ENCODE data around the gene ACSF2.
"Not testable (repeated sequence)": the region's sequence is repeated elsewhere in the genome, so short reads cannot be mapped to it uniquely, and the experiment has no call there.

Gene ACSF2

DNA sequence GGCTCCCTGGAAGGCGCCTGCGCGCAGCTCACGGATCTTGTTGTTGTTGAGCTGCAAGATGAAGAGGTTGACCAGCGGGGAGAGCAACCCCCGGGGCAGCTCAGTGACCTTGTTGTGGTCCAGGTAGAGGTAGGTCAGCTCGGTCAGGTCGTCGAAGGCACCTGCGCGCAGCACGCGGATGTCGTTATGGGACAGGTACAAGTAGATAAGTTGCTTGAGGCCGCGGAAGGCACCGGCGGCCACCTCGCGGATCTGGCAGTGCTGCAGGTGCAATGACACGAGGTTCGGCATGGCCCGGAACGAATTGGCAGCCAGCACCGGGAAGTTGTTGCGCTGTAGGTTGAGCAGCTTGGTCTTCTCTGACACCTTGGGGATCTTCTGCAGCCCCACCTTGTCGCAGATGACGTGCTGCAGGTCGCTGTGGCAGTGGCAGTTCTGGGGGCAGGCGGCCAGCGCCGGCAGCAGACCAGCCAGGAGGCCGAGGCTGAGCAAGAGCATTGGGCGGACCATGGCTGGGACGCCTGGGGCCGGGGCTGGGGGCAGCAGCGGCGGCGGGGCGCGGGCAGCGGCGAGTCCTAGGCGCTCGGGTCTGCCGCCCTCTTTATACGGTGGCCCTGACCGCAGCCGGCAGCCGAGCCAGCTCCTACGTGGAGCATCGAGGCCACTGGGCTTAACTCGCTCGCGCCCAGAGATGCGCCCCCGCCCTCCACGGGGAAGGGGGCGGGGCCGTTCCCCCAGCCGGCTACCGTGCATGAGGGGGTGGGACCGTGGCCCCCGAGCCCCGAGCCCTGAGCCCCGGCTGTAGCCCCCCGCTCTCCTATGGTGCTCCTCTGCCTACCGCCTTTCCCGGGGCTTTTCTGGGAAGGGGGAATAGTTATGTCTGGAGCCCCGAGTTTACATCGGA, 42.5 kb downstream of the ACSF2 start, which contains the start of gene CHAD:
CHAD (minus strand) TSS at position 577 of the 904 bp plus-strand sequence; CDS start at position 510, 67 bp downstream.
- Mint-ChIP-seq H3K9me3 (no peaks in the 10 kb centered on the region), H3K27me3 (peaks cover 18 to 26% of the 10 kb centered on the region in 2 donors), H3K36me3 (peaks cover 6 to 17% of the 10 kb centered on the region in 2 donors), H3K4me3 (peak within 1 kb of the TSS; percentile 47 to 58), H3K4me1 (peaks cover 11 to 12% of the 10 kb centered on the region in 2 donors), H3K27ac (peak within 1 kb of the TSS; percentile 76)
- peak; percentile 44 to 62 for ATAC-seq (replicated peaks)
- no peak for DNase-seq

DNA sequence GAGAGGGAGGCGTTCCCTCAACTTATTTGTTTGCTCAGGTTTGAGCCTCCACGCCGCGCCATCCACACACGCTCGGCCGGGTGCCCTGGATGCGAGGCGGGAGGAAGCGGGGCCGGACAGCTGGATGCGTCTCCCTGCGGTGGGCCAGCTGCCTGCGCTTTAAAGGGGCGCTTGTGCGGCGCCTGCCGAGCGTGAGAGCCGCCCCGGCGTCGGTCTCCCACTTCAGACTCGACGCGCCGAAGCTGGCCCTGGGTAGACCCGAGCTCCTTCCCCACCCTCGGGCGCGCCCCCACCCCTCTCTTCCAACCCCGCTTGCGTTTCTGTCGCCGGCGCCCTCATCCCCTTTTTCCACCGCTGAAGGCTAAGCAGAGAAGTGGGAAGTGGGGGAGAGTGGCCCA, 43.2 kb downstream of the ACSF2 start:
- no peak overlapping the region for H3K27ac Mint-ChIP-seq
- H3K9me3 Mint-ChIP-seq, result no peaks in the 10 kb centered on the region
- ATAC-seq (replicated peaks) (peak; percentile 14 to 37), DNase-seq (no peak)
- H3K27me3 Mint-ChIP-seq, result peaks cover 18 to 26% of the 10 kb centered on the region in 2 donors
- peaks cover 11 to 12% of the 10 kb centered on the region in 2 donors for H3K4me1 Mint-ChIP-seq
- H3K36me3 Mint-ChIP-seq, result peaks cover 8 to 22% of the 10 kb centered on the region in 2 donors
- peak overlapping the region; percentile 47 to 56 for H3K4me3 Mint-ChIP-seq

DNA sequence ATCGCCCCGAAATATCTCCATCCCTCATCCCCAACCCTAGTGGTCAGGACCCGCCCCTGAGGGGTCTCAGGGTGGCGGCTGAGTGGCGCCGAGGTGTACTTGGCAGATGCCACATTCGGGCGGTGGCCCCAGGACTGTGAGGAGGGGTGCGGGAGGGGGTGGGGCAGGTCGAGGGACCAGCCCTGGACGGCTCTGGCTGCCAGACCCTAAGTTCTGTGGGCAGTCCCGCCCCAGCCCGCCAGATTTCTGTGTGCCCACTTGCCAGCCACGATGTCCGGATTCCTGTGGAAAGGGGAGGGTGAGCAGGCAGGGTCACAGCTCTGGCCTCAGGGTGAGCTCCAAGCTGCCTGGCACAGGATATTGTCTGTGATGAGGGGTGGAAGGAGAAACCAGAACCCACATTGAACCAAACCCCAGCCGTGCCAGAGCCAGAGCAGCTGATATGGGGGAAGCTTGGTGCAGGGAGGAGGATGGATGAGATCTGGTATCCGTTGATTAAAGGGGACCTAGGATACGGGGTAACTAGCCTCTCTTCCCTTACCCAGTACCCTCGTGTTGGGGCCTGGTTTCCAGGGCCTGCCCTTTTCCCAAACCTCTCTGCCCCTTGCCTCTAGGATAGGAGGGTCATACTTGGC, 43.8 kb downstream of the ACSF2 start:
- peak overlapping the region; percentile 47 to 56 for H3K4me3 Mint-ChIP-seq
- H3K27me3 Mint-ChIP-seq, result peaks cover 18 to 26% of the 10 kb centered on the region in 2 donors
- peaks cover 11 to 12% of the 10 kb centered on the region in 2 donors for H3K4me1 Mint-ChIP-seq
- no peak overlapping the region for H3K27ac Mint-ChIP-seq
- no peak for ATAC-seq (replicated peaks)
- no peaks in the 10 kb centered on the region for H3K9me3 Mint-ChIP-seq
- no peak for DNase-seq
- peaks cover 6 to 19% of the 10 kb centered on the region in 2 donors for H3K36me3 Mint-ChIP-seq

DNA sequence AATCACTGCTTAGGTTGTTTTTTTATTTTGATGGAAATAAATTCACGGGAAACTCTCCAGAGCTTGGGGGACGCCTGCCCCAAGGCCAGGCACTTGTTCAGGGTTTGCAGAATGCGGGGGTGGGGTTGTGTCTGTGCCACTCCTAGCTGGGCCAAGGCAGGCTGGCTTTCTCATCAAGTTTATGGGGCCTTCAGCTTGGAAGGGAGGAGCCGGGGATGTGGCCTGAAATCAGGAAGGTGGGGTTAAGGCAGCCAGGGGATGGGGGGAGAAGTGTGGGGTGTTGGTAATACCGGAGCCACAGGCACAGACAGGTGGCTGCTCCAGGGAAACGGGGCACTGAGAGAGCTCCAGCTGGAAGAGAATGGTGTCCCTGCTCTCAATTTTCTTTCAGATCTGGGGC, 44.4 kb downstream of the ACSF2 start:
- no peaks in the 10 kb centered on the region for H3K9me3 Mint-ChIP-seq
- DNase-seq, result no peak
- H3K27me3 Mint-ChIP-seq, result peaks cover 18 to 26% of the 10 kb centered on the region in 2 donors

DNA sequence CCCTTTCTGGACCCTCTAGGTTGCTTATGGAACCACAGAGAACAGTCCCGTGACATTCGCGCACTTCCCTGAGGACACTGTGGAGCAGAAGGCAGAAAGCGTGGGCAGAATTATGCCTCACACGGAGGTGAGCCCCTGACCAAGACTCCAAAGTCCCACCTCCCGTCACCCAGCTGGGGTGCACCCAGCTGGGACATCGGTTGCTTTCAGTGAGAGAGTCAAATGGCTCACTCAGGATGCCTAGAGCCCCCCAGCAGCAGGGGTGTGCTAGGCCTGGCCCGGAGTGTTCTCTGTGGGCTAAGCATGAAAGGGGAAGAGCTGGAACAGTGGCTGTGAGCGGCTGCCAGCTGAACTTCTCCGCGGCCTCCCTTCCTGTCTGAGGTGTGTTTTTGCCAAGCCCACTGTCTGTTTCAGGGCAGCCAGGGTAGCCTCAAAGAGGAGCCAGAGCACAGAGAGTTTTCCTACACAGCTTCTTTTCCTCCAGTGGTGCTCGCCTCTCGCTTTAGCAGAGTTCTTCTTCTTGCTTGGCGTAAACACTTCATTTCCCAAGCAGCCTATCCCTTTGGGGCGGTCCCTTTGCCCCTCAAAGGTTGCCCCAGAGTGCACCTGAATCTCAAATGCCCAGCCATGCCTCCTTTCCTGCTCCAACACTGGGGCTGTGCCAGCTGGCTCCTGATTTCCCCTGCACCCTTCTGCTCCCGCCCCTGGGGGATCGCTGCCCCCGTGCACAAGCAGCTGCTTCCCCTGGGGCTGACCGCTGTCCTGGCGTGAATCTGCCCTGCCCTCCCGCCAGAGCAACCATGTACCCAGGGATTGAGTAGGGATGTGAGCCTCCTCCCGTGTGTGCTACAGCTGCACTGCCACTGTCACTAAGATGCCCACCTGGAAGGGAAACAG, 45.2 kb downstream of the ACSF2 start:
- H3K27me3 Mint-ChIP-seq, result peaks cover 19 to 26% of the 10 kb centered on the region in 2 donors
- H3K36me3 Mint-ChIP-seq, result peaks cover 4 to 10% of the 10 kb centered on the region in 2 donors
- peak overlapping the region; percentile 3 for H3K27ac Mint-ChIP-seq
- DNase-seq, result no peak
- no peaks in the 10 kb centered on the region for H3K9me3 Mint-ChIP-seq
- no peak for ATAC-seq (replicated peaks)
- H3K4me3 Mint-ChIP-seq, result peak overlapping the region in 1 of 2 donors; percentile 8
- H3K4me1 Mint-ChIP-seq, result peaks cover 12% of the 10 kb centered on the region in 2 donors

More for the DNA sequence above, 44.4 kb downstream of the ACSF2 start:
- Mint-ChIP-seq H3K27ac (peak overlapping the region; percentile 3), H3K4me1 (peaks cover 11 to 12% of the 10 kb centered on the region in 2 donors), H3K4me3 (no peak overlapping the region), H3K36me3 (peaks cover 4 to 12% of the 10 kb centered on the region in 2 donors)
- no peak for ATAC-seq (replicated peaks)

DNA sequence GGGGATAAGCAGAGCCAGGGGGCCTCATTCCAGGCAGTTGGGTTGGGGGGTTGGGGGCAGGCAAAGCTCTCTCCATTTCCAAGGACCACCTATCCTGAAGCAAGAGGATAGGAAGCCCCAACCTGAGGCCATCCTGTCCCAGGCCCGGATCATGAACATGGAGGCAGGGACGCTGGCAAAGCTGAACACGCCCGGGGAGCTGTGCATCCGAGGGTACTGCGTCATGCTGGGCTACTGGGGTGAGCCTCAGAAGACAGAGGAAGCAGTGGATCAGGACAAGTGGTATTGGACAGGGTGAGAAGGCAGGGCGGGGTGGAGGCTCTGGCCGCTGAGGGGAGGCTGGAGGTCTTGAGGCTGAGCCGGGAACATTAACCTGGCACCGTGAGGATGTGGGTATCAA, 46.3 kb downstream of the ACSF2 start:
- H3K27me3 Mint-ChIP-seq, result peaks cover 17 to 26% of the 10 kb centered on the region in 2 donors
- no peaks in the 10 kb centered on the region for H3K9me3 Mint-ChIP-seq
- peaks cover 2 to 10% of the 10 kb centered on the region in 2 donors for H3K36me3 Mint-ChIP-seq
- DNase-seq (no peak), ATAC-seq (replicated peaks) (no peak)
- peaks cover 6 to 10% of the 10 kb centered on the region in 2 donors for H3K4me1 Mint-ChIP-seq
- H3K27ac Mint-ChIP-seq, result no peak overlapping the region
- no peak overlapping the region for H3K4me3 Mint-ChIP-seq

DNA sequence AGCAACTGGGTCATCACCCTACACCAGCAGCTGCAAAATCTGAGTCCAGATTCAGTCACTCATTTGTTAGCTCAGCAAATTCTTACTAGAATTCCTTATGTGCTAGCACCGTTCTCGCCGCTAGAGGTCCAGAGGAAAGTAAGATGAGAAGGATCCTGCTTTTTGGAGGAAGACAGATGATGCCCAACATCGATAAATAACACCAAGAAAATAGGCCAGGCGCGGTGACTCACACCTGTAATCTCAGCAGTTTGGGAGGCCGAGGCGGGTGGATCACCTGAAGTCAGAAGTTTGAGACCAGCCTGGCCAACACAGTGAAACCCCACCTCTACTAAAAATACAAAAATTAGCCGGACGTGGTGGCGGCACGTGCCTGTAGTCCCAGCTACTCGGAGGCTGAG, 46.7 kb downstream of the ACSF2 start:
- not testable (repeated sequence) for H3K4me3 Mint-ChIP-seq; H3K27ac Mint-ChIP-seq; H3K36me3 Mint-ChIP-seq; H3K4me1 Mint-ChIP-seq; ATAC-seq (replicated peaks); H3K9me3 Mint-ChIP-seq; DNase-seq
- H3K27me3 Mint-ChIP-seq, result peaks cover 12 to 21% of the 10 kb centered on the region in 2 donors

DNA sequence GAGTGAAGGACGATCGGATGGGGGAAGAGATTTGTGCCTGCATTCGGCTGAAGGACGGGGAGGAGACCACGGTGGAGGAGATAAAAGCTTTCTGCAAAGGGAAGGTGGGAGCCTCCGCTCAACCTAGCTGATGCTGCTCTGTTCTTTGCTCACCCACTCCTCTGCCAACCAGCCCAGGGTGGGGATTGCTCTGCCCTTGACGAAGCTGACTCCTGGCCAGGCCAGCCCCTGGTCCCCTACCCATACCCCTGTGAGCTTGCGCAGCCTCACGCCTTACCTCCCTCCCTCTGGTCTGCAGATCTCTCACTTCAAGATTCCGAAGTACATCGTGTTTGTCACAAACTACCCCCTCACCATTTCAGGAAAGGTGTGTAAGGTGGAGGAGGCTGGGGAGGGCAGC, 47.9 kb downstream of the ACSF2 start:
- no peak overlapping the region for H3K27ac Mint-ChIP-seq
- peaks cover 10 to 12% of the 10 kb centered on the region in 2 donors for H3K4me1 Mint-ChIP-seq
- ATAC-seq (replicated peaks) (no peak), DNase-seq (no peak)
- no peak overlapping the region for H3K4me3 Mint-ChIP-seq
- peaks cover 5 to 12% of the 10 kb centered on the region in 2 donors for H3K27me3 Mint-ChIP-seq
- H3K36me3 Mint-ChIP-seq, result peaks cover 2 to 13% of the 10 kb centered on the region in 2 donors
- no peaks in the 10 kb centered on the region for H3K9me3 Mint-ChIP-seq

DNA sequence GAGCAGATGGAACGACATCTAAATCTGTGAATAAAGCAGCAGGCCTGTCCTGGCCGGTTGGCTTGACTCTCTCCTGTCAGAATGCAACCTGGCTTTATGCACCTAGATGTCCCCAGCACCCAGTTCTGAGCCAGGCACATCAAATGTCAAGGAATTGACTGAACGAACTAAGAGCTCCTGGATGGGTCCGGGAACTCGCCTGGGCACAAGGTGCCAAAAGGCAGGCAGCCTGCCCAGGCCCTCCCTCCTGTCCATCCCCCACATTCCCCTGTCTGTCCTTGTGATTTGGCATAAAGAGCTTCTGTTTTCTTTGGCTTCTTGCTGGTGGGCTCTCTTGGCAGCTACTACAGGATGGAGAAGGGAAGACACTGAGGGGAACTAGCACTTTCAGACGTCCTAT, 48.5 kb downstream of the ACSF2 start:
- peaks cover 2 to 15% of the 10 kb centered on the region in 2 donors for H3K36me3 Mint-ChIP-seq
- H3K27ac Mint-ChIP-seq, result no peak overlapping the region
- no peak for DNase-seq
- no peak overlapping the region for H3K4me3 Mint-ChIP-seq
- H3K4me1 Mint-ChIP-seq, result peaks cover 11 to 13% of the 10 kb centered on the region in 2 donors
- ATAC-seq (replicated peaks), result no peak
- no peaks in the 10 kb centered on the region for H3K9me3 Mint-ChIP-seq
- peaks cover 5 to 9% of the 10 kb centered on the region in 2 donors for H3K27me3 Mint-ChIP-seq

DNA sequence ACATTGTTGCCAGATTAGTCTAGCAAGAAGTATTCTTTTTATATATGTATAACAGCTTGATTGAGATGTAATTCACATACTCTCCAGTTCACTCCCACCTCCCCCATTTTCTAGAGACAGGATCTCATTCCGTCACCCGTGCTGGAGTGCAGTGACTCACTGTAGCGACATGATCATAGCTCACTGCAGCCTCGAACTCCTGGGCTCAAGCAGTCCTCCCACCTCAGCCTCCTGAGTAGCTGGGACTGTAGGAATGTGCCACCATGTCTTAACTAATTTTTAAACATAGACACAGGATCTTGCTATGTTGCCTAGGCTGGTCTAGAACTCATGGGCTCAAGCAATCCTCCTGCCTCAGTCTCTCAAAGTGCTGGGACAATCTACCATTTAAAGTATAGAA, 49.3 kb downstream of the ACSF2 start:
- no peaks in the 10 kb centered on the region for H3K9me3 Mint-ChIP-seq
- no peak for DNase-seq
- peaks cover under 1 to 5% of the 10 kb centered on the region in 2 donors for H3K27me3 Mint-ChIP-seq
- ATAC-seq (replicated peaks), result no peak
- no peak overlapping the region for H3K4me3 Mint-ChIP-seq
- H3K27ac Mint-ChIP-seq, result no peak overlapping the region
- H3K4me1 Mint-ChIP-seq, result peaks cover 19 to 22% of the 10 kb centered on the region in 2 donors
- peaks cover 2 to 20% of the 10 kb centered on the region in 2 donors for H3K36me3 Mint-ChIP-seq

DNA sequence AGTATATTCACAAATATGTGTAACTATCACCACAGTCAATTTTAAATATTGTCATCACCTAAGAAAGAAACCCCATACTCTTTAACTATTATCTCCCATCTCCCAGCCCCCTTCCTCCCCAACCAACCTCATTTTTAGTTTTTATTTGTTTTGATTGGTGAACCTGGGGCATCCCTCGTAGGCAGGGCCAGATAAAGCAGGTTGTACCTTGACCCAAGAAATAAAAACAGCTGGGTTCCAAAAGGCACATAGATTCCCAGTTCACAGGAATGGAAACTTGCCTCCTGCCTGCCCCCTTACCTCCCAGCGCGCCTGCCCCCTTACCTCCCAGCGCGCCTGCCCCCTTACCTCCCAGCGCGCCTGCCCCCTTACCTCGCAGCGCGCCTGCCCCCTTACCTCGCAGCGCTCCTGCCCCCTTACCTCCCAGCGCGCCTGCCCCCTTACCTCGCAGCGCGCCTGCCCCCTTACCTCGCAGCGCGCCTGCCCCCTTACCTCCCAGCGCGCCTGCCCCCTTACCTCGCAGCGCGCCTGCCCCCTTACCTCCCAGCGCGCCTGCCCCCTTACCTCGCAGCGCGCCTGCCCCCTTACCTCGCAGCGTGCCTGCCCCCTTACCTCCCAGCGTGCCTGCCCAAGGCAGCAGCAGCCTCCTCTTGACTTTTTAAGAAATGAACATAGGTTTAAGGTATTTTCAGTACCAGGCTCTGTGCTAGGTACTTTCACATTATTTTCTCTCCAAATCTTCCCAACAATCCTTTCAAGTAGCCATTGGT, 49.9 kb downstream of the ACSF2 start:
- DNase-seq; H3K9me3 Mint-ChIP-seq; ATAC-seq (replicated peaks); H3K27ac Mint-ChIP-seq; H3K27me3 Mint-ChIP-seq; H3K4me3 Mint-ChIP-seq: not testable (repeated sequence)
- H3K4me1 Mint-ChIP-seq, result peaks cover 20 to 23% of the 10 kb centered on the region in 2 donors
- peaks cover 2 to 21% of the 10 kb centered on the region in 2 donors for H3K36me3 Mint-ChIP-seq

DNA sequence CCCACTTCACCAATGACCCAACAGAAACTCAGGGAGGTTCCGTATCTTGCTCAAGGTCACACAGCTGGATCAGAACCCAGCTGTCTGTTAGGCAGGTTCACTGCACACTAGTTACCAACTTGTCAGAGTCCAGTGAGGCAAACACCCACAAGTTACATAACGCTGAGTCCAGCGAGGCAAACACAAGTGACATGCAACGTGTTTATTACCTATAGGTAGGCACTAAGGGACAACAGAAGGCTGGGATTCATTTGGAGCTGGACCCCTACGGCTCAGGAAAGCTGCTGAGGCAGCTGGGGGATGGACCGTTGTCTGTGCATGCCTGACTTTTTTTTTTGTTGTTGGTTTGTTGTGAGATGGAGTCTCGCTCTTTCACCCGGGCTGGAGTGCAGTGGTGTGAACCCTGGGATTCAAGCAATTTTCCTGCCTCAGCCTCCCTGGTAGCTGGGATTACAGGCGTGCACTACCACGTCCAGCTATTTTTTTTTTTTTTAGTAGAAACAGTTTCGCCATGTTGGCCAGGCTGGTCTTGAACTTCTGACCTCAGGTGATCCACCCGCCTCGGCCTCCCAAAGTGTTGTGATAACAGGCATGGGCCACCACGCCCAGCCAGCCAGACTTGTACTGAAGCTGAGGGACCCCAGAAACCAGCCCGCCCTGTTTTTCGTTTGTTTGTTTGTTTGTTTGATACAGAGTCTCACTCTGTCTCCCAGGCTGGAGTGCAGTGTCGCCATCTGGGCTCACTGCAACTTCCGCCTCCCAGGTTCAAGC, 50.7 kb downstream of the ACSF2 start:
- ATAC-seq (replicated peaks), result no peak
- H3K4me1 Mint-ChIP-seq, result peaks cover 20 to 23% of the 10 kb centered on the region in 2 donors

More for the DNA sequence above, 50.7 kb downstream of the ACSF2 start:
- Mint-ChIP-seq H3K9me3 (no peaks in the 10 kb centered on the region), H3K27me3 (peaks cover 0 to 5% of the 10 kb centered on the region in 2 donors), H3K36me3 (peaks cover 2 to 19% of the 10 kb centered on the region in 2 donors), H3K4me3 (no peak overlapping the region), H3K27ac (no peak overlapping the region)
- no peak for DNase-seq

Data from stimulated activated naive B cell treated with anti-CD40 and anti-IgM and Interleukin-4, amounts not matched to agents 10 μg/mL and 1 μg/mL and 100 μg/mL, for 72 hours (primary cell).